ENCODE measurements around the gene MARCHF11.

MARCHF11 gene

GRCh38 chr5:16147179-16147900 lies 32.3 kb downstream of the MARCHF11 start:
- ChIA-PET POLR2A (ENCODE audit: low non-redundant PET) (no interaction called here), CTCF (interaction anchor here (0.7 kb wide), 1 partner anchor 1296 kb away, joined by 3 read pairs; no protein-coding TSS in a partner anchor)

DNA sequence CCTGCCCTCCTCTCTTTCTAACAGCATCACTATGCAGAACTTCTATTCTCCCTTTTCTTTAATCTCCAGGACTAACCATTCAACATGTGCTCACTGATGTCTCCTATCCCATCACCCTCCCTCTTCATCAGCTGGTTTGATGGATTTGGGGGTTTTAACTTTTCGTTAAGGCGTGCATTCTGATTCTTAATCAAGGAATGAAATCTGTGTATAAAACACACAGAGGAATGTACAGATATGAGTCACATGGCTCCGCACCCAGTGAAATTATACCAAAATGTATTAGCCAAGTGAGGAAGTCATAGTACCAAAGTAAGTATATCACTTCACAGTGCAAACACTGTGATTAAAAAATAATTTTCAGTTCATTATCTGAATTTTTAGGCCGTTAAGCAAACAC lies 35.2 kb downstream of the MARCHF11 start:
- POLR2A ChIA-PET (ENCODE audit: low non-redundant PET), result no interaction called here
- no peak overlapping the region for H3K27ac ChIP-seq
- CTCF ChIA-PET, result no interaction called here
- DNase-seq (ENCODE audit: low spot score), result no peak
- TF ChIP-seq, protein P1, sequence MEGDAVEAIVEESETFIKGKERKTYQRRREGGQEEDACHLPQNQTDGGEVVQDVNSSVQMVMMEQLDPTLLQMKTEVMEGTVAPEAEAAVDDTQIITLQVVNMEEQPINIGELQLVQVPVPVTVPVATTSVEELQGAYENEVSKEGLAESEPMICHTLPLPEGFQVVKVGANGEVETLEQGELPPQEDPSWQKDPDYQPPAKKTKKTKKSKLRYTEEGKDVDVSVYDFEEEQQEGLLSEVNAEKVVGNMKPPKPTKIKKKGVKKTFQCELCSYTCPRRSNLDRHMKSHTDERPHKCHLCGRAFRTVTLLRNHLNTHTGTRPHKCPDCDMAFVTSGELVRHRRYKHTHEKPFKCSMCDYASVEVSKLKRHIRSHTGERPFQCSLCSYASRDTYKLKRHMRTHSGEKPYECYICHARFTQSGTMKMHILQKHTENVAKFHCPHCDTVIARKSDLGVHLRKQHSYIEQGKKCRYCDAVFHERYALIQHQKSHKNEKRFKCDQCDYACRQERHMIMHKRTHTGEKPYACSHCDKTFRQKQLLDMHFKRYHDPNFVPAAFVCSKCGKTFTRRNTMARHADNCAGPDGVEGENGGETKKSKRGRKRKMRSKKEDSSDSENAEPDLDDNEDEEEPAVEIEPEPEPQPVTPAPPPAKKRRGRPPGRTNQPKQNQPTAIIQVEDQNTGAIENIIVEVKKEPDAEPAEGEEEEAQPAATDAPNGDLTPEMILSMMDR (conservative IDR thresholded peaks at IDR 0.05; ENCODE audit: low read depth), result no peak

More at GRCh38 chr5:16147179-16147900, 32.3 kb downstream of the MARCHF11 start:
- TF ChIP-seq, protein P1 (conservative IDR thresholded peaks at IDR 0.05; ENCODE audit: low read depth), result no peak
- DNase-seq (ENCODE audit: low spot score), result no peak
- H3K27ac ChIP-seq, result no peak overlapping the region

DNA sequence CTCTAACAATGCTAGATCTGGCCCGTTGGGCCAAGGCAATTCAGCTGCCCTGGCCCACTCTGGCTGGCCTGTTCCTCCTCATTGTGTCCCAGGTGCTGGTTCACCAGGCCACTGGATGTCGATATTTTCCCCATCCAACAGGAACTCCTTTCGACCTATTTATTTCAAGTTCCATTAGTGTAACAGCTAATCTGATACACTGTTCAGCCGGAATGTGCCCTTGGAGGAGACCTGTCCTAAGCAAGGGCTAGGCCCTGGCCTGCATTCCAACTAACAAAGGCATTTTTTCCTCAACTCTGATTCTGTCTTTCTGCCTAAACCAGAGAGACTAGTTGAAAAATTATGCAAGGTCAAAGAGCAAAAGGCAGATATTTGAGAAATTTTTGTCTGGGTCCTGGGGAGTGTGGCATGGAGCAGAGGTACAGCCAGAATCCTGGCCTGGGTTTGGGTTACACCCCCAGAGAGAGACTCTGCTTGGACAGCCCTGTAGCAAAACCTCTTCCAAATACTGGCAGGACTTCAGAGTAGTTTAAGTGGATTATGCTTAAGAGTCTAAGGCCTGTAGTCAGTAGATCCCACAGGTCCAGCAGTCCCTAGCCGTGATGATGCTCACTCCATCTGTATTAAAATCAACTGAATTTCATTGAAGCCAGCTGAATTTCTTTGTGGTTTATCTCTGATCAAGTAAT lies 36.1 kb downstream of the MARCHF11 start:
- CTCF ChIA-PET, result no interaction called here
- TF ChIP-seq, protein P1 (conservative IDR thresholded peaks at IDR 0.05; ENCODE audit: low read depth), result no peak
- DNase-seq (ENCODE audit: low spot score), result no peak
- POLR2A ChIA-PET (ENCODE audit: low non-redundant PET), result no interaction called here
- no peak overlapping the region for H3K27ac ChIP-seq

- ChIA-PET CTCF (no interaction called here), POLR2A (ENCODE audit: low non-redundant PET) (no interaction called here)
- no peak for DNase-seq (ENCODE audit: low spot score)
- H3K27ac ChIP-seq, result no peak overlapping the region
- TF ChIP-seq, protein P1 (conservative IDR thresholded peaks at IDR 0.05; ENCODE audit: low read depth), result no peak
These were observed 38.6 kb downstream of the MARCHF11 start for GRCh38 chr5:16140944-16141343.

DNA sequence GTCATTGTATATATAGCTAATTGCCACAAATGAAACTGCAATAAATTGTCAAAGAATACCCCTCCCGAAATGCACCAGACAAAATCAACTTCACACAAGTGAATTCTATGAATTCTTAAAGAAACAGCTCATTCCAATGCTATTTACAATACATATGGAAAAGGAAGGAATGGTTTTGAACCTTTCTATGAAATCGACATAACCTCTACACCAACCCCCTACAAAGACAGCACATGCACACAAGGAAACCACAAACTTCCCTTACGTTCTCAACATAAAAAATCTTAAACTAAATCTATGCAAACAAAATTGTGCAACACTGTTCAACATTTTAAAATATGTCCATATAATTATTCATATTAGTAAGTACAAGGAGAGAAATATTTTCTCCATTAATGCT lies 39.2 kb downstream of the MARCHF11 start:
- CTCF ChIA-PET, result interaction anchor here (0.6 kb wide), 1 partner anchor 37 kb away, joined by 3 read pairs; no protein-coding TSS in a partner anchor
- no peak overlapping the region for H3K27ac ChIP-seq
- TF ChIP-seq, protein P1 (conservative IDR thresholded peaks at IDR 0.05; ENCODE audit: low read depth), result no peak
- POLR2A ChIA-PET (ENCODE audit: low non-redundant PET), result no interaction called here
- DNase-seq (ENCODE audit: low spot score), result no peak

GRCh38 chr5:16137177-16137576 lies 42.4 kb downstream of the MARCHF11 start:
- H3K27ac ChIP-seq, result no peak overlapping the region
- CTCF ChIA-PET, result no interaction called here
- POLR2A ChIA-PET (ENCODE audit: low non-redundant PET), result no interaction called here
- no peak for DNase-seq (ENCODE audit: low spot score)
- TF ChIP-seq, protein P1 (conservative IDR thresholded peaks at IDR 0.05; ENCODE audit: low read depth), result no peak
